CD4-positive, alpha-beta T cell (primary cell): ENCODE measurements around the gene MAZ. TPM values are rescaled to one million over a fixed set of nuclear protein-coding genes. Genes with fewer than 3 reads are reported as not detected.

Experiments
- ATAC-seq: fragments of 200-7000 bp; cut with Tn5 transposase; one replicate; pipeline ENCODE4 v1.10.0; 2022; ENCODE audit warnings: mild to moderate bottlenecking; ENCODE audit not compliant: poor library complexity
- CTCF ChIA-PET: fragments of 350-600 bp; sonication (Branson Sonifier 250); formaldehyde crosslinking; loops from one replicate; lab custom pipeline; 2021; ENCODE audit warnings: antibody characterized with exemption, inconsistent platforms; lab: Charles Lee
- POLR2A ChIA-PET: fragments of 350-600 bp; sonication (Branson Sonifier 250); formaldehyde crosslinking; loops from one replicate; lab custom pipeline; 2021; ENCODE audit warnings: antibody characterized with exemption, inconsistent platforms; lab: Charles Lee
- DNase-seq, 14 experiments: peaks; one replicate each; pipeline ENCODE4 v3.0.0-alpha.2; 2013 to 2020; ENCODE audit warnings: mixed read lengths in 2 of 14
- H3K27ac ChIP-seq, 2 donors: one replicate each; pipeline versions ENCODE4 v1.5.1 to v1.7.0; 2013; ENCODE audit warnings: low read length in 2 of 2, low read depth in 1 of 2, mild to moderate bottlenecking in 1 of 2
- H3K27me3 ChIP-seq, 2 experiments: 1 replicate in 1 of 2; 2 replicates in 1 of 2; pipeline versions ENCODE4 v1.6.1 to v1.7.0; 2013; ENCODE audit warnings: low read length in 2 of 2, control low read depth in 1 of 2, mild to moderate bottlenecking in 1 of 2, moderate library complexity in 1 of 2; ENCODE audit not compliant: insufficient read depth in 2 of 2, control insufficient read depth in 1 of 2
- H3K36me3 ChIP-seq: one replicate; pipeline ENCODE4 v1.6.1; 2013; ENCODE audit warnings: low read length, control low read depth; ENCODE audit not compliant: insufficient read depth
- H3K4me1 ChIP-seq: one replicate; pipeline ENCODE4 v1.6.1; 2013; ENCODE audit warnings: low read length, control low read depth; ENCODE audit not compliant: insufficient read depth
- H3K4me3 ChIP-seq: one replicate; pipeline ENCODE4 v1.5.1; 2013; ENCODE audit warnings: mild to moderate bottlenecking, low read length, moderate library complexity
- H3K9me3 ChIP-seq, 2 experiments: 1 replicate in 1 of 2; 2 replicates in 1 of 2; pipeline versions ENCODE4 v1.6.1 to v1.7.0; 2013; ENCODE audit warnings: low read length in 2 of 2, mild to moderate bottlenecking in 2 of 2, control low read depth in 1 of 2, moderate library complexity in 1 of 2; ENCODE audit not compliant: control insufficient read depth in 1 of 2, insufficient read depth in 1 of 2
- H3K27ac Mint-ChIP-seq: one replicate; pipeline ENCODE4 v1.8.0; 2020; ENCODE audit warnings: mixed read lengths
- H3K27me3 Mint-ChIP-seq: one replicate; pipeline ENCODE4 v1.8.0; 2021; ENCODE audit warnings: mixed read lengths
- H3K36me3 Mint-ChIP-seq: one replicate; pipeline ENCODE4 v1.8.0; 2021; ENCODE audit warnings: low read depth, mixed read lengths
- H3K4me1 Mint-ChIP-seq: one replicate; pipeline ENCODE4 v1.8.0; 2021; ENCODE audit warnings: low read depth, mixed read lengths
- H3K4me3 Mint-ChIP-seq: one replicate; pipeline ENCODE4 v1.8.0; 2020; ENCODE audit warnings: mild to moderate bottlenecking, mixed read lengths
- H3K9me3 Mint-ChIP-seq: one replicate; pipeline ENCODE4 v1.8.0; 2020; ENCODE audit warnings: mixed read lengths
- intact Hi-C, 2 experiments: fragments of 100-400 bp; cut with DNase I in 1 of 2; cut with micrococcal nuclease in 1 of 2; formaldehyde crosslinking; loops; one replicate each; pipeline versions ENCODE4 v1.15.1 to v1.9.0; 2023 to 2025; cut with DNase I, micrococcal nuclease
- total RNA-seq, 174 experiments: library from RNA in 2 of 174; stranded (reverse) in 2 of 174; gene quantifications; one replicate each; pipeline ENCODE4 v1.2.3 and lab custom pipeline; 2021 to 2026
- TF ChIP-seq, protein P1 (sequence below): fragments of 200-600 bp; IDR thresholded peaks from one replicate; pipeline ENCODE4 v1.8.0; 2022; ENCODE audit warnings: antibody characterized with exemption, mild to moderate bottlenecking

Gene MAZ
- total RNA-seq, 2 experiments from 2014 or later = 251 to 253 TPM

- Histone ChIP-seq H3K27ac (no peak overlapping the region), H3K9me3 (no peaks in the 10 kb centered on the region), H3K4me1 (peaks cover 7% of the 10 kb centered on the region), H3K36me3 (peaks cover 42% of the 10 kb centered on the region), H3K27me3 (no peaks in the 10 kb centered on the region), H3K4me3 (no peak overlapping the region)
- Mint-ChIP-seq H3K27me3 (no peaks in the 10 kb centered on the region), H3K9me3 (no peaks in the 10 kb centered on the region), H3K4me1 (peaks cover 7% of the 10 kb centered on the region), H3K4me3 (no peak overlapping the region), H3K36me3 (peaks cover 51% of the 10 kb centered on the region), H3K27ac (no peak overlapping the region)
- ATAC-seq = peak; percentile 97
- TF ChIP-seq, protein P1, sequence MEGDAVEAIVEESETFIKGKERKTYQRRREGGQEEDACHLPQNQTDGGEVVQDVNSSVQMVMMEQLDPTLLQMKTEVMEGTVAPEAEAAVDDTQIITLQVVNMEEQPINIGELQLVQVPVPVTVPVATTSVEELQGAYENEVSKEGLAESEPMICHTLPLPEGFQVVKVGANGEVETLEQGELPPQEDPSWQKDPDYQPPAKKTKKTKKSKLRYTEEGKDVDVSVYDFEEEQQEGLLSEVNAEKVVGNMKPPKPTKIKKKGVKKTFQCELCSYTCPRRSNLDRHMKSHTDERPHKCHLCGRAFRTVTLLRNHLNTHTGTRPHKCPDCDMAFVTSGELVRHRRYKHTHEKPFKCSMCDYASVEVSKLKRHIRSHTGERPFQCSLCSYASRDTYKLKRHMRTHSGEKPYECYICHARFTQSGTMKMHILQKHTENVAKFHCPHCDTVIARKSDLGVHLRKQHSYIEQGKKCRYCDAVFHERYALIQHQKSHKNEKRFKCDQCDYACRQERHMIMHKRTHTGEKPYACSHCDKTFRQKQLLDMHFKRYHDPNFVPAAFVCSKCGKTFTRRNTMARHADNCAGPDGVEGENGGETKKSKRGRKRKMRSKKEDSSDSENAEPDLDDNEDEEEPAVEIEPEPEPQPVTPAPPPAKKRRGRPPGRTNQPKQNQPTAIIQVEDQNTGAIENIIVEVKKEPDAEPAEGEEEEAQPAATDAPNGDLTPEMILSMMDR = peak; percentile 92
- ChIA-PET CTCF (interaction anchor here (0.6 to 3.8 kb wide), 38 partner anchors 9 to 276 kb away, joined by 3 to 93 read pairs (median 4); partner anchors contain the start of genes ASPHD1, CDIPT, KIF22 and MVP), POLR2A (interaction anchor here (0.6 to 3.3 kb wide), 17 partner anchors 15 to 147 kb away, joined by 3 to 47 read pairs (median 5); partner anchors contain the start of genes CDIPT, HIRIP3, KCTD13 and KIF22)
- DNase-seq = peak; percentile 74 to 93 (median 82)
- intact Hi-C loops = loop anchor here (1.0 to 5.0 kb wide), 7 partner anchors 32 to 174 kb away; partner anchors contain the start of genes C16orf92 (in 1 of the 2), MAZ (in 1 of the 2) and PAGR1 (in 1 of the 2)
Observed at GRCh38 chr16:29848420-29849297, 42.3 kb downstream of the MAZ start.

- H3K4me1 Mint-ChIP-seq = peaks cover 7% of the 10 kb centered on the region
- DNase-seq = no peak
- no peaks in the 10 kb centered on the region for H3K9me3 Mint-ChIP-seq
- TF ChIP-seq, protein P1 = no peak
- Histone ChIP-seq H3K9me3 (no peaks in the 10 kb centered on the region), H3K36me3 (peaks cover 33% of the 10 kb centered on the region), H3K4me3 (no peak overlapping the region), H3K4me1 (peaks cover 7% of the 10 kb centered on the region), H3K27ac (no peak overlapping the region), H3K27me3 (no peaks in the 10 kb centered on the region)
- CTCF ChIA-PET = interaction anchor here (0.6 to 3.8 kb wide), 10 partner anchors 10 to 276 kb away, joined by 3 to 93 read pairs (median 26); partner anchors contain the start of genes CDIPT and MVP
- H3K4me3 Mint-ChIP-seq = no peak overlapping the region
- H3K27ac Mint-ChIP-seq = no peak overlapping the region
- no peaks in the 10 kb centered on the region for H3K27me3 Mint-ChIP-seq
- POLR2A ChIA-PET = interaction anchor here (0.6 to 3.3 kb wide), 9 partner anchors 14 to 148 kb away, joined by 3 to 47 read pairs (median 9); partner anchors contain the start of genes CDIPT, MAZ and PAGR1
- ATAC-seq = no peak
- intact Hi-C loops = loop anchor here (2.0 to 5.0 kb wide), 4 partner anchors 43 to 173 kb away; partner anchors contain the start of genes C16orf92 (in 1 of the 2) and MAZ (in 1 of the 2)
- peaks cover 43% of the 10 kb centered on the region for H3K36me3 Mint-ChIP-seq
Observed at GRCh38 chr16:29849505-29849904, 43.2 kb downstream of the MAZ start.

- Mint-ChIP-seq H3K27me3 (no peaks in the 10 kb centered on the region), H3K36me3 (peaks cover 28% of the 10 kb centered on the region), H3K9me3 (no peaks in the 10 kb centered on the region), H3K27ac (no peak overlapping the region), H3K4me1 (peaks cover 7% of the 10 kb centered on the region), H3K4me3 (no peak overlapping the region)
- DNase-seq = no peak
- TF ChIP-seq, protein P1 = no peak
- intact Hi-C loops = no loop called here
- POLR2A ChIA-PET = interaction anchor here (0.9 kb wide), 1 partner anchor 31 kb away, joined by 3 read pairs; the partner anchor contains the start of gene MVP
- Histone ChIP-seq H3K36me3 (peaks cover 18% of the 10 kb centered on the region), H3K9me3 (no peaks in the 10 kb centered on the region), H3K4me1 (peaks cover 7% of the 10 kb centered on the region), H3K4me3 (no peak overlapping the region), H3K27ac (no peak overlapping the region), H3K27me3 (no peaks in the 10 kb centered on the region)
- no peak for ATAC-seq
- CTCF ChIA-PET = interaction anchor here (0.7 to 1.2 kb wide), 3 partner anchors 16 to 43 kb away, joined by 3 to 4 read pairs (median 3); no protein-coding TSS in a partner anchor
Observed at GRCh38 chr16:29850998-29851397, 44.7 kb downstream of the MAZ start.
